Keratinocyte (primary cell): ENCODE measurements around the gene BCL11B. TPM values are rescaled to one million over a fixed set of nuclear protein-coding genes. Genes with fewer than 3 reads are reported as not detected.
A peak's percentile ranks its signal among the peaks of the same experiment; 100 is the strongest.

Experiments
- DNase-seq: peaks from one replicate; pipeline ENCODE4 v3.0.0-alpha.2; 2011; ENCODE audit warnings: low read depth, missing footprints, low spot score
- FAIRE-seq: peaks from 2 replicates; lab custom pipeline; 2011; peaks lifted over from hg19 to GRCh38; lab: Jason Lieb, UNC
- H2AFZ ChIP-seq: 2 replicates; pipeline ENCODE4 v1.6.0; 2012; ENCODE audit warnings: low read length, control low read depth, inconsistent platforms; ENCODE audit not compliant: control insufficient read depth
- H3K27ac ChIP-seq: 2 replicates; pipeline ENCODE4 v1.5.1; 2011; ENCODE audit warnings: low read length; ENCODE audit not compliant: control insufficient read depth, insufficient read depth
- H3K27me3 ChIP-seq: 3 replicates; pipeline ENCODE4 v1.6.0; 2011; ENCODE audit warnings: low read length; ENCODE audit not compliant: control insufficient read depth, insufficient read depth; ENCODE audit errors: extremely low read depth
- H3K36me3 ChIP-seq, 2 experiments: 2 replicates in 1 of 2; 3 replicates in 1 of 2; pipeline ENCODE4 v1.5.1; 2011; ENCODE audit warnings: low read length in 2 of 2, mild to moderate bottlenecking in 1 of 2; ENCODE audit not compliant: control insufficient read depth in 2 of 2, insufficient read depth in 2 of 2; ENCODE audit errors: extremely low read depth in 1 of 2
- H3K4me1 ChIP-seq: 3 replicates; pipeline ENCODE4 v1.5.1; 2011; ENCODE audit warnings: low read length; ENCODE audit not compliant: control insufficient read depth, insufficient read depth; ENCODE audit errors: extremely low read depth
- H3K4me2 ChIP-seq: 3 replicates; pipeline ENCODE4 v1.6.0; 2011; ENCODE audit warnings: low read depth, low read length; ENCODE audit not compliant: control insufficient read depth, insufficient read depth; ENCODE audit errors: extremely low read depth
- H3K4me3 ChIP-seq, 3 experiments: fragments of 200-600 bp in 1 of 3; sonication (generic) in 1 of 3; 2 replicates in 2 of 3; 3 replicates in 1 of 3; pipeline ENCODE4 v1.5.1; 2011 to 2016; ENCODE audit warnings: low read length in 3 of 3, mild to moderate bottlenecking in 3 of 3, control low read depth in 2 of 3, inconsistent platforms in 1 of 3, low read depth in 1 of 3, mixed read lengths in 1 of 3, mixed run types in 1 of 3, moderate library complexity in 1 of 3; ENCODE audit not compliant: control insufficient read depth in 2 of 3, insufficient read depth in 2 of 3; ENCODE audit errors: extremely low read depth in 1 of 3
- H3K79me2 ChIP-seq: 2 replicates; pipeline ENCODE4 v1.6.0; 2012; ENCODE audit warnings: low read length; ENCODE audit not compliant: control insufficient read depth, insufficient read depth
- H3K9ac ChIP-seq: 3 replicates; pipeline ENCODE4 v1.6.0; 2011; ENCODE audit warnings: low read length; ENCODE audit not compliant: control insufficient read depth, insufficient read depth; ENCODE audit errors: extremely low read depth
- H3K9me1 ChIP-seq: 3 replicates; pipeline ENCODE4 v1.6.0; 2011; ENCODE audit warnings: low read length; ENCODE audit not compliant: control insufficient read depth, insufficient read depth; ENCODE audit errors: extremely low read depth
- H3K9me3 ChIP-seq: 2 replicates; pipeline ENCODE4 v1.5.1; 2012; ENCODE audit warnings: low read depth, low read length; ENCODE audit not compliant: control insufficient read depth
- H4K20me1 ChIP-seq: 3 replicates; pipeline ENCODE4 v1.6.0; 2011; ENCODE audit warnings: low read length; ENCODE audit not compliant: control insufficient read depth, insufficient read depth; ENCODE audit errors: extremely low read depth
- CTCF ChIP-seq, 3 experiments: IDR thresholded peaks in 1 of 3; conservative IDR thresholded peaks in 1 of 3; optimal IDR thresholded peaks in 1 of 3; 2 replicates in 2 of 3; 3 replicates in 1 of 3; pipeline versions ENCODE3 to v1.5.1; 2011; ENCODE audit warnings: low read length in 3 of 3, mild to moderate bottlenecking in 3 of 3, moderate library complexity in 2 of 3, control low read depth in 1 of 3, inconsistent platforms in 1 of 3; ENCODE audit not compliant: insufficient read depth in 2 of 3; ENCODE audit errors: extremely low read depth in 1 of 3
- EZH2 ChIP-seq: IDR thresholded peaks from one replicate; pipeline ENCODE4 v1.6.1; 2012; ENCODE audit warnings: inconsistent platforms, mild to moderate bottlenecking, low read length, moderate library complexity
- dilution Hi-C: fragments of 300-500 bp; cut with MboI; formaldehyde crosslinking; loops from one replicate; pipeline ENCODE4 v1.7.0; 2020; ENCODE audit warnings: low sequenced_read_pairs; ENCODE audit not compliant: extremely low pct_ligation_motif_present
- polyA plus RNA-seq, 5 experiments: library from polyadenylated mRNA; depleted of rRNA in 3 of 5; stranded (reverse) in 3 of 5; stranded (forward) in 1 of 5; unstranded in 1 of 5; fragments of >200 nt; gene quantifications; 1 replicate in 1 of 5; 2 replicates in 3 of 5; 3 replicates in 1 of 5; pipeline versions ENCODE4 v1.2.1 to v1.2.3, GENCODE V29; 2011 to 2012; ENCODE audit warnings: missing spikeins in 2 of 5, low read depth in 1 of 5, low replicate concordance in 1 of 5

Gene BCL11B
- polyA plus RNA-seq, 1 donor (not counting 4 experiments of a cell fraction or from before 2014, with no cell fraction given): 5.2 TPM

DNA sequence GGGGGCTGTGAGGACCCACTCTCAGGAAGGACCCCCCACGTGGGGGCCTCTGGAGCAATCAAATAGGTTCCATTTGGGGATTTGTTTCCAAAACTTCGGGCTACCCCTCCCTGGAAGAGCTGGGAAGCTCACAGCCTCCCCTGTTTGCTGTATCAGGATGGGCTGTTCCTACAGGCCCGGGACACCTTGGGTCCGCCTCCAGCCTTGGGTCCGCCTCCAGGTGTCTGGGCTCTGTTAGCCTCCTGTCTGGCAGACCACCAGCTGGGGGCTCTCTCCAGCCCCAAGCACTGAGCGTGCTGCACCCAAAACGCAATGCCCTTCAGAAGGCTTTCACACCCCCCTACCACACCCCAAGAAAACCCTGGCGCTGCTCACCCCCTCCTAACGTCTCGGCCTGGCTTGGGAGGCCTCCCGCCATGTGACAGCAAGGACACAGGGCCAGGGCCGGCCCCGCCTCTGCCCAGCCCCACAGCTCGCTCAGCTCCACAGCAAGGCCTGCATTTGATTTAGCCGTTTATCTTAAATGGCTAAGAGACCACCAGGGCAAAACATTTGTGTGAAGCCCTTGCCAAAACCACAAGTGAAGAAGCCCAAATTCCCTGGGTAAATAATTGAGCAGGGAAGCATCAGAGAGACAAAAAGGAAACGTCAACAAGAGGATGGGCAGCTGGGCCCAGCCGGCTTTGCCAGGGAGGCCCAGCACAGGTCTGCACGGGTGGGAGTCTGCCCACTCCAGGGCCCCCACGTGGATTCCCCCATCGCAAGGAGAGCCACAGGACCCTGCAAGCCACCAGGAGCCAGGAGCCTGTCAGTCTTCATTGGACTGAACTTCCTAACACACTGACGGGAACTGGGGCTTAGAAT is 39.9 kb downstream of the BCL11B start:
- no peak overlapping the region for H2AFZ ChIP-seq
- H3K4me1 ChIP-seq: peaks cover 24% of the 10 kb centered on the region
- FAIRE-seq (peak; percentile 48), DNase-seq (no peak)
- dilution Hi-C loops: no loop called here
- H3K27me3 ChIP-seq: no peaks in the 10 kb centered on the region
- H3K4me3 ChIP-seq: no peak overlapping the region
- peaks cover 3% of the 10 kb centered on the region for H3K9me1 ChIP-seq
- H4K20me1 ChIP-seq: no peaks in the 10 kb centered on the region
- H3K79me2 ChIP-seq: peaks cover 92% of the 10 kb centered on the region
- H3K27ac ChIP-seq: no peak overlapping the region
- no peak overlapping the region for H3K4me2 ChIP-seq
- no peak overlapping the region for H3K9ac ChIP-seq
- TF ChIP-seq EZH2 (no peak), CTCF (optimal IDR thresholded peaks at IDR 0.05 in 1 of 3, IDR thresholded peaks at IDR 0.05 in 1 of 3, conservative IDR thresholded peaks at IDR 0.05 in 1 of 3; ENCODE audit: extremely low read depth in 1 of 3, insufficient read depth in 2 of 3, low read length in 3 of 3) (no peak)
- peaks cover 2% of the 10 kb centered on the region for H3K9me3 ChIP-seq
- peaks cover 14% of the 10 kb centered on the region in 2 experiments for H3K36me3 ChIP-seq

- no peak for FAIRE-seq
- Histone ChIP-seq H3K4me1 (peaks cover 18% of the 10 kb centered on the region), H3K27ac (peak overlapping the region; percentile 16), H3K9ac (no peak overlapping the region), H3K9me3 (no peaks in the 10 kb centered on the region), H2AFZ (no peak overlapping the region), H3K4me2 (no peak overlapping the region), H3K27me3 (no peaks in the 10 kb centered on the region), H3K4me3 (no peak overlapping the region), H3K79me2 (peaks cover 93% of the 10 kb centered on the region), H4K20me1 (no peaks in the 10 kb centered on the region), H3K36me3 (peaks cover 14% of the 10 kb centered on the region in 2 experiments), H3K9me1 (peaks cover 3% of the 10 kb centered on the region)
- dilution Hi-C loops: no loop called here
- DNase-seq: no peak
- TF ChIP-seq EZH2: no peak
- no peak for TF ChIP-seq CTCF (optimal IDR thresholded peaks at IDR 0.05 in 1 of 3, IDR thresholded peaks at IDR 0.05 in 1 of 3, conservative IDR thresholded peaks at IDR 0.05 in 1 of 3; ENCODE audit: extremely low read depth in 1 of 3, insufficient read depth in 2 of 3, low read length in 3 of 3)
Observed at GRCh38 chr14:99231161-99231849, 40.7 kb downstream of the BCL11B start.
